Measurements from ENCODE around the gene ZNF605.
"Not testable (repeated sequence)": the region's sequence is repeated elsewhere in the genome, so short reads cannot be mapped to it uniquely, and the experiment has no call there.

Gene ZNF605

GRCh38 chr12:132918680-132919079, 37.4 kb downstream of the ZNF605 start:
- intact Hi-C loops (cut with DNase I), result no loop called here

GRCh38 chr12:132909030-132909368, 47.1 kb downstream of the ZNF605 start:
- intact Hi-C loops (cut with DNase I), result no loop called here
- peak in 1 of 10 donors; percentile 17 for DNase-seq

More at GRCh38 chr12:132918680-132919079, 37.4 kb downstream of the ZNF605 start:
- DNase-seq, result no peak

- DNase-seq, result peak; percentile 94 to 100 (median 97)
- intact Hi-C loops (cut with DNase I), result no loop called here
These were observed 47.7 kb downstream of the ZNF605 start for GRCh38 chr12:132908145-132909029.

- DNase-seq, result peak in 2 of 10 donors; percentile 17 to 21
- intact Hi-C loops (cut with DNase I), result not testable (repeated sequence)
These were observed 48.3 kb downstream of the ZNF605 start for GRCh38 chr12:132907789-132908144.

GRCh38 chr12:132907216-132907615, 48.9 kb downstream of the ZNF605 start:
- intact Hi-C loops (cut with DNase I), result no loop called here
- peak in 6 of 10 donors; percentile 24 to 88 (median 58) for DNase-seq

- intact Hi-C loops (cut with DNase I), result no loop called here
These were observed 51.3 kb downstream of the ZNF605 start for GRCh38 chr12:132904718-132905328.

GRCh38 chr12:132899033-132899432, 57.1 kb downstream of the ZNF605 start:
- intact Hi-C loops (cut with DNase I), result no loop called here
- DNase-seq, result no peak

More at GRCh38 chr12:132904718-132905328, 51.3 kb downstream of the ZNF605 start:
- DNase-seq, result peak; percentile 49 to 96 (median 72)

- intact Hi-C loops (cut with DNase I), result loop anchor here (5.0 kb wide), 2 partner anchors 68 to 127 kb away; partner anchors contain the start of genes ANKLE2 and ZNF605
- no peak for DNase-seq
These were observed 67.3 kb downstream of the ZNF605 start for GRCh38 chr12:132888852-132889251.

- DNase-seq, result peak; percentile 92 to 100 (median 96)
- intact Hi-C loops (cut with DNase I), result loop anchor here (5.0 kb wide), 2 partner anchors 70 to 125 kb away; partner anchors contain the start of genes ANKLE2 and ZNF605
These were observed 68.4 kb downstream of the ZNF605 start, which contains the start of gene CHFR for GRCh38 chr12:132887513-132888351. CHFR (minus strand) TSS chr12:132887605; CDS start chr12:132887328, 277 bp downstream.

- intact Hi-C loops (cut with DNase I), result loop anchor here (5.0 kb wide), 2 partner anchors 70 to 125 kb away; partner anchors contain the start of genes ANKLE2 and ZNF605
- peak in 3 of 10 donors; percentile 17 to 86 (median 77) for DNase-seq
These were observed 69.3 kb downstream of the ZNF605 start for GRCh38 chr12:132886529-132887477.

- intact Hi-C loops (cut with DNase I), result no loop called here
- DNase-seq, result no peak
These were observed 74.3 kb downstream of the ZNF605 start for GRCh38 chr12:132881818-132882217.

GRCh38 chr12:132874620-132875019, 81.5 kb downstream of the ZNF605 start:
- DNase-seq; intact Hi-C loops (cut with DNase I): not testable (repeated sequence)

GRCh38 chr12:132874175-132874574, 81.9 kb downstream of the ZNF605 start:
- intact Hi-C loops (cut with DNase I), result no loop called here
- DNase-seq, result peak in 1 of 10 donors; percentile 27

GRCh38 chr12:132873724-132874123, 82.4 kb downstream of the ZNF605 start:
- peak in 1 of 10 donors; percentile 31 for DNase-seq
- intact Hi-C loops (cut with DNase I), result no loop called here

- intact Hi-C loops (cut with DNase I), result no loop called here
- DNase-seq, result peak in 2 of 10 donors; percentile 26 to 56
These were observed 83.1 kb downstream of the ZNF605 start for GRCh38 chr12:132872975-132873421.

GRCh38 chr12:132872073-132872855, 83.8 kb downstream of the ZNF605 start:
- peak in 2 of 10 donors; percentile 69 to 84 for DNase-seq
- intact Hi-C loops (cut with DNase I), result no loop called here

- intact Hi-C loops (cut with DNase I), result no loop called here
These were observed 86.6 kb downstream of the ZNF605 start for GRCh38 chr12:132869551-132869950.

More at GRCh38 chr12:132869551-132869950, 86.6 kb downstream of the ZNF605 start:
- peak in 1 of 10 donors; percentile 77 for DNase-seq

Measured in posterior cingulate gyrus (tissue), 11 donors.